ENCODE measurements around the gene TSSK6. TPM values are rescaled to one million over a fixed set of nuclear protein-coding genes. Genes with fewer than 3 reads are reported as not detected.

Gene TSSK6
- total RNA-seq, 1 donor from 2014 or later = 1.8 TPM

DNA sequence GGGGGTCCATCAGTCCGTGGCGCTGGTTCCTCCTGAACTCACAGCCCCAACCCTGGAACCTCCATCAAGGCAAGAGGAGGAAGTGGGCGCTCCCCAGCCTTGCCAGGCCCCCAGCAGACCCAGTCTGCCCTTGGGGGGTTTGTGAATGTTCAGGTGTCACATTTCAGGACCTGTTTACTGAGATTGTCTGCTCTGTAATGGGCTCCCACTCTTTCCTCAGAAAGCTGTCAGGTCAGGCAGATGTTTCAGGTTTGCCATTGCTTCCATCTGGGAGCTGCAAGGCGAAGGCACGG is 29.4 kb downstream of the TSSK6 start:
- no peak for TF ChIP-seq CTCF (IDR thresholded peaks at IDR 0.05)
- DNase-seq (ENCODE audit: low spot score) = no peak
- Mint-ChIP-seq H3K27ac (ENCODE audit: unreplicated experiment) (no peak overlapping the region), H3K27me3 (ENCODE audit: low read depth) (no peaks in the 10 kb centered on the region), H3K4me1 (ENCODE audit: low read depth) (peaks cover 40% of the 10 kb centered on the region), H3K4me3 (ENCODE audit: unreplicated experiment) (no peak overlapping the region), H3K36me3 (ENCODE audit: low read depth) (peaks cover 2% of the 10 kb centered on the region), H3K9me3 (ENCODE audit: low read depth) (no peaks in the 10 kb centered on the region)

DNA sequence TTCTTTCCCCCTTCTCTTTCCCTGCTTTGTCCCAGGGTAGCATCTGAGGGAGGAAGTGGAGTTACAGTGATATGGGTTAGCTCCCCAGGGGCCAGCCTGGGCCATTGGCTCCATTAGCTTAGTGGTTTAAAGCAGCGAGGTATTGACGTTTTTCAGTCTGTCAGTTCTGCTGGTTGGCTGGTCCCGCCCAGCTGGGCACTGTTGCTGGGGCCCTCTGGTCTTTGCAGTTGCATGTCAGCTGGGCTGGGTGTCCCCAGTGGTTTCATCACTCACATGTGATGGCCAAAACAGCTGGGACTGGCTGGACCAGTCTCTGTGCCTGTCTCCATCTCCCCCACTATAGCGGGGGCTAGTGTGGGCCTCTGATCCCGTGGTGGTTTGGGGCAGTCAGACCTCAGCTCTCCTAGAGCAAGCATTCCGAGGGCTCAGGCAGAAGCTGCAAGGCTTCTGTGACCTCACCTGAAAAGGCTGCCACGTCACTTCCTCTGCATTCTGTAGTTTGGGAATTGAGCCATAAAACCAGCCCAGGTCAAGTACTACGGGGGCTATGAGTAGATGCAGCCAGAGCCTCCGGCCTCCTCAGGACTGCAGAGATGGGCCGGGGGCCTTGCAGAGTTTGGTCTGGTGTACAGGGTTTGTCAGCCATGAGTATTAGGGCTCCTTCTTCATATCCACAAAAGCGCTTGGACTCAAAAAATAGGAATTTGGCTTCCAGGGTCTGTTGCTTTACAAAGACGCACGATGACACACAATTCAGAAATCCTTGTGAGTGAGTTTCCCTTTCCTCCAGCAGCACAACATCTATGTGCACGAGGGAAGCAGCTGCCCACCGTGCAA is 30.0 kb downstream of the TSSK6 start:
- Mint-ChIP-seq H3K4me1 (ENCODE audit: low read depth) (peaks cover 36% of the 10 kb centered on the region), H3K9me3 (ENCODE audit: low read depth) (no peaks in the 10 kb centered on the region), H3K27ac (ENCODE audit: unreplicated experiment) (peak overlapping the region; percentile 50), H3K36me3 (ENCODE audit: low read depth) (peaks cover 2% of the 10 kb centered on the region), H3K4me3 (ENCODE audit: unreplicated experiment) (no peak overlapping the region), H3K27me3 (ENCODE audit: low read depth) (no peaks in the 10 kb centered on the region)
- no peak for DNase-seq (ENCODE audit: low spot score)
- TF ChIP-seq CTCF (IDR thresholded peaks at IDR 0.05) = no peak

DNA sequence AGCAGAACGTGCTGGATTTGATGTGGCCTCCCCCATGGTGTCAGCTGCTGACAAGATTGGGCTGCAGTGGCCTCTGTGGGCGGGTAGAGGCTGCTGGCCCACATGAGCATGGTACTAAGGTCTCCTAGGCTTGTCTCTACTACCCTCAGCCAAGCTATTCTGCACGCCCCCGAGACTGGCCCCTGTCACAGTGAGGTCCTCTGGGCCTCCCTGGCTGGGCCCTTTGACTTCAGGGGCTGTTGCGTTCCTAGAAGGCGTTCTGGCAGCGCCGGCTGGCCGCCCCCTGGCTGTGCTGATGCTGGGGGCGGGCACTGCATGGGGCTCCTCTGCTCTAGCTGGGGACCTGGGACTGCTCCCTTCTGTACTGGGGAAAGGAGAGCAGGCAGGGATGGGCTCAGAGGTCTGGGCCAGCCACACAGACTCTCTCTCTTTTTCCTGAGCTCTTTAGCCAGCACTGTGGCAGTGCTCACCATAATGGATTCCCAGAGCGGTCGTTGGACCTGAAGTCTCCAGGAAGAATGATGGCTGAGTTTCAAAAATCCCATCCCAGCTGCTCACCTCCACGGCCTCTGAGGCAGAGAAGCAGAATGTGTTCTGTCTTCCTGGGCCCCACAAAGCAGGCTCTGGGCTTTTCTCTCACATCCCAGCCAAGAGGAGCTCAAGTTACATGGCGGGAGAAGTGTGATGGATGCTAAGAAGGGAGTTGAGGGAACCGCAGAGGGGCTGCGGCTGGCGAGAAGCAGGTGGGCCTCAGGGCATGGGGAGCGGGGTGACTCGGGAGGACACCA is 32.3 kb downstream of the TSSK6 start:
- H3K27me3 Mint-ChIP-seq (ENCODE audit: low read depth) = no peaks in the 10 kb centered on the region
- peaks cover 13% of the 10 kb centered on the region for H3K4me1 Mint-ChIP-seq (ENCODE audit: low read depth)
- H3K27ac Mint-ChIP-seq (ENCODE audit: unreplicated experiment) = no peak overlapping the region
- DNase-seq (ENCODE audit: low spot score) = no peak
- peaks cover 2% of the 10 kb centered on the region for H3K36me3 Mint-ChIP-seq (ENCODE audit: low read depth)
- TF ChIP-seq CTCF (IDR thresholded peaks at IDR 0.05) = no peak
- no peak overlapping the region for H3K4me3 Mint-ChIP-seq (ENCODE audit: unreplicated experiment)
- no peaks in the 10 kb centered on the region for H3K9me3 Mint-ChIP-seq (ENCODE audit: low read depth)

GRCh38 chr19:19480688-19481087 is 34.7 kb downstream of the TSSK6 start:
- TF ChIP-seq CTCF (IDR thresholded peaks at IDR 0.05) = no peak
- H3K9me3 Mint-ChIP-seq (ENCODE audit: low read depth) = no peaks in the 10 kb centered on the region
- no peak overlapping the region for H3K4me3 Mint-ChIP-seq (ENCODE audit: unreplicated experiment)
- no peak for DNase-seq (ENCODE audit: low spot score)
- no peak overlapping the region for H3K27ac Mint-ChIP-seq (ENCODE audit: unreplicated experiment)
- H3K4me1 Mint-ChIP-seq (ENCODE audit: low read depth) = peaks cover 20% of the 10 kb centered on the region
- H3K36me3 Mint-ChIP-seq (ENCODE audit: low read depth) = peaks cover 2% of the 10 kb centered on the region
- no peaks in the 10 kb centered on the region for H3K27me3 Mint-ChIP-seq (ENCODE audit: low read depth)

- Mint-ChIP-seq H3K4me3 (ENCODE audit: unreplicated experiment) (no peak overlapping the region), H3K9me3 (ENCODE audit: low read depth) (no peaks in the 10 kb centered on the region), H3K27ac (ENCODE audit: unreplicated experiment) (peak overlapping the region; percentile 79), H3K27me3 (ENCODE audit: low read depth) (no peaks in the 10 kb centered on the region), H3K4me1 (ENCODE audit: low read depth) (peaks cover 20% of the 10 kb centered on the region), H3K36me3 (ENCODE audit: low read depth) (no peaks in the 10 kb centered on the region)
- TF ChIP-seq CTCF (IDR thresholded peaks at IDR 0.05) = no peak
- DNase-seq (ENCODE audit: low spot score) = no peak
These were observed 37.5 kb downstream of the TSSK6 start for GRCh38 chr19:19477705-19478383.
